ENCODE data around the gene LUC7L.

DNA sequence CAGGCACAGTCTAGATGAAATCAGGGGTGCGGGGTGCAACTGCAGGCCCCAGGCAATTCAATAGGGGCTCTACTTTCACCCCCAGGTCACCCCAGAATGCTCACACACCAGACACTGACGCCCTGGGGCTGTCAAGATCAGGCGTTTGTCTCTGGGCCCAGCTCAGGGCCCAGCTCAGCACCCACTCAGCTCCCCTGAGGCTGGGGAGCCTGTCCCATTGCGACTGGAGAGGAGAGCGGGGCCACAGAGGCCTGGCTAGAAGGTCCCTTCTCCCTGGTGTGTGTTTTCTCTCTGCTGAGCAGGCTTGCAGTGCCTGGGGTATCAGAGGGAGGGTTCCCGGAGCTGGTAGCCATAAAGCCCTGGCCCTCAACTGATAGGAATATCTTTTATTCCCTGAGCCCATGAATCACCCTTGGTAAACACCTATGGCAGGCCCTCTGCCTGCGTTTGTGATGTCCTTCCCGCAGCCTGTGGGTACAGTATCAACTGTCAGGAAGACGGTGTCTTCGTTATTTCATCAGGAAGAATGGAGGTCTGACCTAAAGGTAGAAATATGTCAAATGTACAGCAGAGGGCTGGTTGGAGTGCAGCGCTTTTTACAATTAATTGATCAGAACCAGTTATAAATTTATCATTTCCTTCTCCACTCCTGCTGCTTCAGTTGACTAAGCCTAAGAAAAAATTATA is 51.1 kb downstream of the LUC7L start:
- TF ChIP-seq EP300 (IDR thresholded peaks at IDR 0.05; ENCODE audit: borderline replicate concordance) (no peak), RAD21 (IDR thresholded peaks at IDR 0.05; ENCODE audit: low read depth) (no peak), YY1 (IDR thresholded peaks at IDR 0.05; ENCODE audit: low read depth) (no peak), ZBTB7A (IDR thresholded peaks at IDR 0.05; ENCODE audit: low read depth) (no peak), CREB1 (IDR thresholded peaks at IDR 0.05; ENCODE audit: low read depth) (no peak), TEAD4 (IDR thresholded peaks at IDR 0.05) (no peak), FOXM1 (IDR thresholded peaks at IDR 0.05; ENCODE audit: borderline replicate concordance, low read depth) (no peak), CEBPB (IDR thresholded peaks at IDR 0.05) (no peak)
- TF ChIP-seq, protein P1, sequence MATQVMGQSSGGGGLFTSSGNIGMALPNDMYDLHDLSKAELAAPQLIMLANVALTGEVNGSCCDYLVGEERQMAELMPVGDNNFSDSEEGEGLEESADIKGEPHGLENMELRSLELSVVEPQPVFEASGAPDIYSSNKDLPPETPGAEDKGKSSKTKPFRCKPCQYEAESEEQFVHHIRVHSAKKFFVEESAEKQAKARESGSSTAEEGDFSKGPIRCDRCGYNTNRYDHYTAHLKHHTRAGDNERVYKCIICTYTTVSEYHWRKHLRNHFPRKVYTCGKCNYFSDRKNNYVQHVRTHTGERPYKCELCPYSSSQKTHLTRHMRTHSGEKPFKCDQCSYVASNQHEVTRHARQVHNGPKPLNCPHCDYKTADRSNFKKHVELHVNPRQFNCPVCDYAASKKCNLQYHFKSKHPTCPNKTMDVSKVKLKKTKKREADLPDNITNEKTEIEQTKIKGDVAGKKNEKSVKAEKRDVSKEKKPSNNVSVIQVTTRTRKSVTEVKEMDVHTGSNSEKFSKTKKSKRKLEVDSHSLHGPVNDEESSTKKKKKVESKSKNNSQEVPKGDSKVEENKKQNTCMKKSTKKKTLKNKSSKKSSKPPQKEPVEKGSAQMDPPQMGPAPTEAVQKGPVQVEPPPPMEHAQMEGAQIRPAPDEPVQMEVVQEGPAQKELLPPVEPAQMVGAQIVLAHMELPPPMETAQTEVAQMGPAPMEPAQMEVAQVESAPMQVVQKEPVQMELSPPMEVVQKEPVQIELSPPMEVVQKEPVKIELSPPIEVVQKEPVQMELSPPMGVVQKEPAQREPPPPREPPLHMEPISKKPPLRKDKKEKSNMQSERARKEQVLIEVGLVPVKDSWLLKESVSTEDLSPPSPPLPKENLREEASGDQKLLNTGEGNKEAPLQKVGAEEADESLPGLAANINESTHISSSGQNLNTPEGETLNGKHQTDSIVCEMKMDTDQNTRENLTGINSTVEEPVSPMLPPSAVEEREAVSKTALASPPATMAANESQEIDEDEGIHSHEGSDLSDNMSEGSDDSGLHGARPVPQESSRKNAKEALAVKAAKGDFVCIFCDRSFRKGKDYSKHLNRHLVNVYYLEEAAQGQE (IDR thresholded peaks at IDR 0.05; ENCODE audit: low read depth): no peak
- TF ChIP-seq, protein P2, sequence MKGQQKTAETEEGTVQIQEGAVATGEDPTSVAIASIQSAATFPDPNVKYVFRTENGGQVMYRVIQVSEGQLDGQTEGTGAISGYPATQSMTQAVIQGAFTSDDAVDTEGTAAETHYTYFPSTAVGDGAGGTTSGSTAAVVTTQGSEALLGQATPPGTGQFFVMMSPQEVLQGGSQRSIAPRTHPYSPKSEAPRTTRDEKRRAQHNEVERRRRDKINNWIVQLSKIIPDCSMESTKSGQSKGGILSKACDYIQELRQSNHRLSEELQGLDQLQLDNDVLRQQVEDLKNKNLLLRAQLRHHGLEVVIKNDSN (IDR thresholded peaks at IDR 0.05): no peak
- TF ChIP-seq, protein P3, sequence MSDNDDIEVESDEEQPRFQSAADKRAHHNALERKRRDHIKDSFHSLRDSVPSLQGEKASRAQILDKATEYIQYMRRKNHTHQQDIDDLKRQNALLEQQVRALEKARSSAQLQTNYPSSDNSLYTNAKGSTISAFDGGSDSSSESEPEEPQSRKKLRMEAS (IDR thresholded peaks at IDR 0.05): no peak
